RWPE2 (cell line): ENCODE measurements around the gene NMNAT2.

Source experiments
- ATAC-seq: fragments of 200-7000 bp; cut with Tn5 transposase; 3 replicates; pipeline ENCODE4 v1.9.1; 2021; ENCODE audit warnings: low read depth
- DNase-seq: peaks from one replicate; pipeline ENCODE4 v3.0.0-alpha.2; 2020; ENCODE audit warnings: low spot score
- H3K27ac ChIP-seq: fragments of 450-650 bp; 2 replicates; pipeline ENCODE4 v1.5.1; 2017; ENCODE audit warnings: mild to moderate bottlenecking; ENCODE audit not compliant: poor library complexity, severe bottlenecking
- H3K27me3 ChIP-seq: fragments of 250-450 bp; sonication (Bioruptor Pico); 2 replicates; pipeline ENCODE4 v1.5.1; 2021; ENCODE audit warnings: mild to moderate bottlenecking, moderate library complexity; ENCODE audit not compliant: insufficient read depth, poor library complexity, severe bottlenecking
- H3K36me3 ChIP-seq: fragments of 250-450 bp; sonication (Bioruptor Pico); 2 replicates; pipeline ENCODE4 v1.5.1; 2020; ENCODE audit warnings: low read depth, mild to moderate bottlenecking, moderate library complexity
- H3K4me1 ChIP-seq: fragments of 250-450 bp; sonication (Bioruptor Pico); 2 replicates; pipeline ENCODE4 v1.5.1; 2021; ENCODE audit warnings: mild to moderate bottlenecking, moderate library complexity; ENCODE audit not compliant: insufficient read depth, poor library complexity, severe bottlenecking
- H3K4me3 ChIP-seq: fragments of 250-450 bp; sonication (Bioruptor Pico); 2 replicates; pipeline ENCODE4 v1.5.1; 2021; ENCODE audit warnings: mild to moderate bottlenecking, moderate library complexity; ENCODE audit not compliant: severe bottlenecking
- H3K9me3 ChIP-seq: fragments of 250-450 bp; sonication (Bioruptor Pico); 2 replicates; pipeline ENCODE4 v1.5.1; 2021; ENCODE audit warnings: mild to moderate bottlenecking, moderate library complexity; ENCODE audit not compliant: severe bottlenecking
- TF ChIP-seq, protein P1 (sequence below): fragments of 450-650 bp; IDR thresholded peaks from one replicate; pipeline ENCODE4 v1.5.1; 2017; ENCODE audit warnings: mild to moderate bottlenecking, moderate library complexity; ENCODE audit not compliant: poor library complexity, severe bottlenecking

Gene NMNAT2

DNA sequence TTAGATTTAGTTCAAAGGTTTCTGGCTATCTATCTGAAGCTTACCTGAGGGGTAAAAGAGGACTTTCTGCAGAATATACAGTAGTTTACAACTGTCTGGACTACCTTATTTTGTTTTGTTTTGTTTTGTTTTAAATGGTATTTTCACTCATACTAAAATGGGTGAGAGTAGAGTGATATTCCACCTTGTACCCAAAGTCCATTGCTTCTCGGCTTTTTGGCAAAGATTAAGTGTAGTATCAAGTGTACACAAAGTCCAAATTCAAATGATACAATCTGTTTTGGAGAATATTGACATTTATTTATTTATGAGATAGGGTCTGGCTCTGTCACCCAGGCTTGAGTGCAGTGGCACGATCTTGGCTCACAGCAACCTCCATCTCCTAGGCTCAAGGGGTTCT, 42.4 kb upstream of the NMNAT2 start:
- ATAC-seq = no peak
- TF ChIP-seq, protein P1, sequence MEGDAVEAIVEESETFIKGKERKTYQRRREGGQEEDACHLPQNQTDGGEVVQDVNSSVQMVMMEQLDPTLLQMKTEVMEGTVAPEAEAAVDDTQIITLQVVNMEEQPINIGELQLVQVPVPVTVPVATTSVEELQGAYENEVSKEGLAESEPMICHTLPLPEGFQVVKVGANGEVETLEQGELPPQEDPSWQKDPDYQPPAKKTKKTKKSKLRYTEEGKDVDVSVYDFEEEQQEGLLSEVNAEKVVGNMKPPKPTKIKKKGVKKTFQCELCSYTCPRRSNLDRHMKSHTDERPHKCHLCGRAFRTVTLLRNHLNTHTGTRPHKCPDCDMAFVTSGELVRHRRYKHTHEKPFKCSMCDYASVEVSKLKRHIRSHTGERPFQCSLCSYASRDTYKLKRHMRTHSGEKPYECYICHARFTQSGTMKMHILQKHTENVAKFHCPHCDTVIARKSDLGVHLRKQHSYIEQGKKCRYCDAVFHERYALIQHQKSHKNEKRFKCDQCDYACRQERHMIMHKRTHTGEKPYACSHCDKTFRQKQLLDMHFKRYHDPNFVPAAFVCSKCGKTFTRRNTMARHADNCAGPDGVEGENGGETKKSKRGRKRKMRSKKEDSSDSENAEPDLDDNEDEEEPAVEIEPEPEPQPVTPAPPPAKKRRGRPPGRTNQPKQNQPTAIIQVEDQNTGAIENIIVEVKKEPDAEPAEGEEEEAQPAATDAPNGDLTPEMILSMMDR = no peak
- H3K27ac ChIP-seq = peak overlapping the region; percentile 57
- H3K27me3 ChIP-seq = no peaks in the 10 kb centered on the region
- DNase-seq = no peak
- H3K9me3 ChIP-seq = no peaks in the 10 kb centered on the region
- peaks cover 24% of the 10 kb centered on the region for H3K4me1 ChIP-seq
- no peak overlapping the region for H3K4me3 ChIP-seq
- no peaks in the 10 kb centered on the region for H3K36me3 ChIP-seq

GRCh38 chr1:183457449-183457848, 39.3 kb upstream of the NMNAT2 start:
- Histone ChIP-seq H3K27me3 (no peaks in the 10 kb centered on the region), H3K27ac (no peak overlapping the region), H3K36me3 (no peaks in the 10 kb centered on the region), H3K9me3 (no peaks in the 10 kb centered on the region), H3K4me3 (no peak overlapping the region), H3K4me1 (peaks cover 35% of the 10 kb centered on the region)
- ATAC-seq = no peak
- TF ChIP-seq, protein P1 = no peak
- no peak for DNase-seq

- TF ChIP-seq, protein P1 = no peak
- no peak overlapping the region for H3K27ac ChIP-seq
- no peaks in the 10 kb centered on the region for H3K36me3 ChIP-seq
- ATAC-seq (no peak), DNase-seq (no peak)
- H3K9me3 ChIP-seq = no peaks in the 10 kb centered on the region
- no peaks in the 10 kb centered on the region for H3K27me3 ChIP-seq
- no peak overlapping the region for H3K4me3 ChIP-seq
- H3K4me1 ChIP-seq = peaks cover 28% of the 10 kb centered on the region
Measured at GRCh38 chr1:183456826-183457225, 38.6 kb upstream of the NMNAT2 start.

DNA sequence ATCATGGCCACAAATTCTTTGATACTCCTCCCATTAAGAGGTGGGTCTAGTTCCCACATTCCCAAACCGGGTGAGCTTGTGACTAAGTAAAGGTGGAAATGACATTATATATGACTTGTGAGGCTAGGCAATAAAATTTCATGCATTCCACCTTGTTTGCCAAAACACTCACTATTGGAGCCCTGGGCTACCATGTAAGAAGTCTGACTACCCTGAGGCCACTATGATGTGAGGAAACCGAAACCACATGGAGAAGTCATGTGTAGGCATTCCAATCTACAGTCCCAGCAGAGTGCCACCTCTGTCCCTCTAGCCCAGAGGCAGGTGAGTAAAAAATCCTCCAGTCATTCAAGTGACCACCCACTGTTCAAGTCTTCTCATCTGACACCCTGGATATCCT, 36.2 kb upstream of the NMNAT2 start:
- TF ChIP-seq, protein P1 = no peak
- no peaks in the 10 kb centered on the region for H3K27me3 ChIP-seq
- H3K36me3 ChIP-seq = no peaks in the 10 kb centered on the region
- ATAC-seq = peak; percentile 77
- H3K9me3 ChIP-seq = no peaks in the 10 kb centered on the region
- H3K4me3 ChIP-seq = no peak overlapping the region
- no peak for DNase-seq
- peak overlapping the region; percentile 25 for H3K27ac ChIP-seq
- H3K4me1 ChIP-seq = peaks cover 15% of the 10 kb centered on the region

GRCh38 chr1:183450093-183450492, 31.9 kb upstream of the NMNAT2 start:
- ATAC-seq = no peak
- Histone ChIP-seq H3K4me1 (peaks cover 15% of the 10 kb centered on the region), H3K4me3 (no peak overlapping the region), H3K27ac (no peak overlapping the region), H3K27me3 (no peaks in the 10 kb centered on the region), H3K36me3 (no peaks in the 10 kb centered on the region), H3K9me3 (no peaks in the 10 kb centered on the region)
- no peak for DNase-seq
- TF ChIP-seq, protein P1 = no peak
